SK-N-MC (cell line): ENCODE data around the gene WWC1.

Experiments
- DNase-seq: peaks from one replicate; pipeline ENCODE4 v3.0.0-alpha.2; 2011; ENCODE audit warnings: low read depth, low spot score
- H3K27ac ChIP-seq: fragments of 200-600 bp; sonication (generic); 2 replicates; pipeline ENCODE4 v1.5.1; 2016; ENCODE audit warnings: mixed run types
- H3K36me3 ChIP-seq: fragments of 200-600 bp; sonication (generic); 2 replicates; pipeline ENCODE4 v1.6.1; 2017; ENCODE audit warnings: antibody characterized with exemption, low read length, mixed read lengths; ENCODE audit not compliant: insufficient read depth
- H3K4me3 ChIP-seq: fragments of 200-600 bp; sonication (generic); 2 replicates; pipeline ENCODE4 v1.5.1; 2016
- H3K9ac ChIP-seq: fragments of 200-600 bp; sonication (generic); 2 replicates; pipeline ENCODE4 v1.8.0; 2017; ENCODE audit warnings: mixed run types, mixed read lengths; ENCODE audit not compliant: insufficient read length
- H3K9me3 ChIP-seq: fragments of 200-600 bp; sonication (generic); 2 replicates; pipeline ENCODE4 v1.6.1; 2017; ENCODE audit warnings: low read depth, mild to moderate bottlenecking, antibody characterized with exemption, low read length, moderate library complexity, mixed read lengths
- EZH2 ChIP-seq: fragments of 200-600 bp; sonication (generic); IDR thresholded peaks from one replicate; pipeline ENCODE4 v1.6.1; 2017; ENCODE audit warnings: antibody characterized with exemption
- FOXP2 ChIP-seq: optimal IDR thresholded peaks from 2 replicates; pipeline ENCODE3; 2011; ENCODE audit warnings: mild to moderate bottlenecking, moderate library complexity; ENCODE audit not compliant: insufficient read depth; ENCODE audit errors: extremely low read length, control extremely low read depth
- POLR2AphosphoS5 ChIP-seq: IDR thresholded peaks from 2 replicates; pipeline ENCODE4 v1.6.1; 2012; ENCODE audit warnings: mild to moderate bottlenecking, low read depth, low read length, borderline replicate concordance

Gene WWC1

GRCh38 chr5:168317096-168317520, 25.7 kb downstream of the WWC1 start:
- Histone ChIP-seq H3K9me3 (no peaks in the 10 kb centered on the region), H3K27ac (no peak overlapping the region), H3K4me3 (no peak overlapping the region), H3K9ac (no peak overlapping the region), H3K36me3 (no peaks in the 10 kb centered on the region)
- DNase-seq, result no peak
- TF ChIP-seq FOXP2 (no peak), POLR2AphosphoS5 (no peak), EZH2 (no peak)

- no peak overlapping the region for H3K27ac ChIP-seq
- DNase-seq, result no peak
These were observed 26.2 kb downstream of the WWC1 start for GRCh38 chr5:168317521-168318147.

GRCh38 chr5:168318240-168318639, 26.8 kb downstream of the WWC1 start:
- Histone ChIP-seq H3K27ac (no peak overlapping the region), H3K36me3 (no peaks in the 10 kb centered on the region), H3K9me3 (no peaks in the 10 kb centered on the region), H3K4me3 (no peak overlapping the region), H3K9ac (no peak overlapping the region)
- no peak for DNase-seq
- TF ChIP-seq POLR2AphosphoS5, result no peak
- no peak for TF ChIP-seq EZH2
- TF ChIP-seq FOXP2, result no peak

More at GRCh38 chr5:168317521-168318147, 26.2 kb downstream of the WWC1 start:
- Histone ChIP-seq H3K4me3 (no peak overlapping the region), H3K9ac (no peak overlapping the region), H3K9me3 (no peaks in the 10 kb centered on the region), H3K36me3 (no peaks in the 10 kb centered on the region)
- no peak for TF ChIP-seq FOXP2
- TF ChIP-seq EZH2, result no peak
- TF ChIP-seq POLR2AphosphoS5, result no peak

GRCh38 chr5:168319774-168320173, 28.3 kb downstream of the WWC1 start:
- DNase-seq, result no peak
- no peak overlapping the region for H3K4me3 ChIP-seq
- H3K36me3 ChIP-seq, result no peaks in the 10 kb centered on the region
- no peak for TF ChIP-seq EZH2
- TF ChIP-seq POLR2AphosphoS5, result no peak
- TF ChIP-seq FOXP2, result no peak
- H3K9ac ChIP-seq, result no peak overlapping the region
- no peaks in the 10 kb centered on the region for H3K9me3 ChIP-seq
- no peak overlapping the region for H3K27ac ChIP-seq

- Histone ChIP-seq H3K36me3 (no peaks in the 10 kb centered on the region), H3K9ac (no peak overlapping the region), H3K27ac (no peak overlapping the region), H3K4me3 (no peak overlapping the region), H3K9me3 (no peaks in the 10 kb centered on the region)
- TF ChIP-seq POLR2AphosphoS5, result no peak
- no peak for TF ChIP-seq FOXP2
- no peak for TF ChIP-seq EZH2
- DNase-seq, result no peak
These were observed 29.4 kb downstream of the WWC1 start for GRCh38 chr5:168320805-168321204.

- no peak overlapping the region for H3K27ac ChIP-seq
- H3K9ac ChIP-seq, result no peak overlapping the region
- H3K9me3 ChIP-seq, result no peaks in the 10 kb centered on the region
- H3K4me3 ChIP-seq, result no peak overlapping the region
- no peak for DNase-seq
- TF ChIP-seq POLR2AphosphoS5 (no peak), FOXP2 (no peak), EZH2 (no peak)
- no peaks in the 10 kb centered on the region for H3K36me3 ChIP-seq
These were observed 33.6 kb downstream of the WWC1 start for GRCh38 chr5:168324859-168325630.

GRCh38 chr5:168327019-168327421, 35.6 kb downstream of the WWC1 start:
- Histone ChIP-seq H3K36me3 (no peaks in the 10 kb centered on the region), H3K27ac (no peak overlapping the region), H3K4me3 (no peak overlapping the region), H3K9ac (no peak overlapping the region), H3K9me3 (no peaks in the 10 kb centered on the region)
- no peak for TF ChIP-seq EZH2
- no peak for TF ChIP-seq POLR2AphosphoS5
- no peak for TF ChIP-seq FOXP2
- no peak for DNase-seq

- Histone ChIP-seq H3K9ac (no peak overlapping the region), H3K4me3 (no peak overlapping the region), H3K27ac (no peak overlapping the region), H3K9me3 (no peaks in the 10 kb centered on the region), H3K36me3 (no peaks in the 10 kb centered on the region)
- no peak for TF ChIP-seq FOXP2
- TF ChIP-seq POLR2AphosphoS5, result no peak
- no peak for TF ChIP-seq EZH2
- DNase-seq, result no peak
These were observed 36.0 kb downstream of the WWC1 start for GRCh38 chr5:168327451-168327850.

GRCh38 chr5:168327994-168328393, 36.5 kb downstream of the WWC1 start:
- H3K27ac ChIP-seq, result no peak overlapping the region
- DNase-seq, result no peak

More at GRCh38 chr5:168327994-168328393, 36.5 kb downstream of the WWC1 start:
- no peak for TF ChIP-seq EZH2
- TF ChIP-seq POLR2AphosphoS5, result no peak
- Histone ChIP-seq H3K9ac (no peak overlapping the region), H3K4me3 (no peak overlapping the region), H3K36me3 (no peaks in the 10 kb centered on the region), H3K9me3 (no peaks in the 10 kb centered on the region)
